ENCODE data around the gene SLC34A3.
A peak's percentile ranks its signal among the peaks of the same experiment; 100 is the strongest.

SLC34A3 gene

GRCh38 chr9:137200311-137201204 is 30.1 kb upstream of the SLC34A3 start, which contains the start of gene TPRN:
TPRN (minus strand) TSS chr9:137200741; CDS start chr9:137200711, 30 bp downstream.
- H2AFZ ChIP-seq (ENCODE audit: low read depth, low read length): no peak within 1 kb of the TSS
- H3K27me3 ChIP-seq (ENCODE audit: low read depth, low read length): no peaks in the 10 kb centered on the region
- no peak for TF ChIP-seq EZH2phosphoT487 (IDR thresholded peaks at IDR 0.05; ENCODE audit: low read depth)
- TF ChIP-seq CTCF (IDR thresholded peaks at IDR 0.05; ENCODE audit: low read depth, low read length): no peak
- no peaks in the 10 kb centered on the region; the same call in 1 of the 2 replicates for H4K20me1 ChIP-seq (ENCODE audit: insufficient read depth, low read length)
- H3K4me1 ChIP-seq (ENCODE audit: low read length): peaks cover 26% of the 10 kb centered on the region
- peaks cover 41% of the 10 kb centered on the region for H3K79me2 ChIP-seq (ENCODE audit: low read length)
- peak within 1 kb of the TSS; percentile 86 for H3K4me3 ChIP-seq (ENCODE audit: low read length)
- peak within 1 kb of the TSS; percentile 76 for H3K9ac ChIP-seq (ENCODE audit: low read length)
- no peaks in the 10 kb centered on the region for H3K36me3 ChIP-seq (replicated peaks; ENCODE audit: low read depth, low read length)
- no peaks in the 10 kb centered on the region for H3K9me3 ChIP-seq (ENCODE audit: insufficient read depth, low read length)
- peak within 1 kb of the TSS; percentile 91 for H3K4me2 ChIP-seq (ENCODE audit: low read length)
- peak within 1 kb of the TSS; percentile 60 for H3K27ac ChIP-seq (ENCODE audit: low read length)

GRCh38 chr9:137201205-137201868 is 29.4 kb upstream of the SLC34A3 start:
- Histone ChIP-seq H3K4me2 (ENCODE audit: low read length) (peak overlapping the region; percentile 91), H3K27me3 (ENCODE audit: low read depth, low read length) (no peaks in the 10 kb centered on the region), H2AFZ (ENCODE audit: low read depth, low read length) (no peak overlapping the region), H3K9me3 (ENCODE audit: insufficient read depth, low read length) (no peaks in the 10 kb centered on the region), H4K20me1 (ENCODE audit: insufficient read depth, low read length) (no peaks in the 10 kb centered on the region; the same call in 1 of the 2 replicates), H3K36me3 (replicated peaks; ENCODE audit: low read depth, low read length) (no peaks in the 10 kb centered on the region), H3K4me1 (ENCODE audit: low read length) (peaks cover 29% of the 10 kb centered on the region), H3K79me2 (ENCODE audit: low read length) (peaks cover 49% of the 10 kb centered on the region), H3K4me3 (ENCODE audit: low read length) (peak overlapping the region; percentile 84), H3K9ac (ENCODE audit: low read length) (peak overlapping the region; percentile 76), H3K27ac (ENCODE audit: low read length) (peak overlapping the region; percentile 60)
- TF ChIP-seq CTCF (IDR thresholded peaks at IDR 0.05; ENCODE audit: low read depth, low read length) (no peak), EZH2phosphoT487 (IDR thresholded peaks at IDR 0.05; ENCODE audit: low read depth) (no peak)

GRCh38 chr9:137202966-137203365 is 27.7 kb upstream of the SLC34A3 start:
- Histone ChIP-seq H3K9me3 (ENCODE audit: insufficient read depth, low read length) (no peaks in the 10 kb centered on the region), H3K27me3 (ENCODE audit: low read depth, low read length) (no peaks in the 10 kb centered on the region), H3K27ac (ENCODE audit: low read length) (no peak overlapping the region), H3K4me1 (ENCODE audit: low read length) (peaks cover 33% of the 10 kb centered on the region), H3K36me3 (replicated peaks; ENCODE audit: low read depth, low read length) (no peaks in the 10 kb centered on the region), H3K4me2 (ENCODE audit: low read length) (no peak overlapping the region), H3K79me2 (ENCODE audit: low read length) (peaks cover 60% of the 10 kb centered on the region), H2AFZ (ENCODE audit: low read depth, low read length) (no peak overlapping the region), H3K9ac (ENCODE audit: low read length) (no peak overlapping the region), H4K20me1 (ENCODE audit: insufficient read depth, low read length) (no peaks in the 10 kb centered on the region; the same call in 1 of the 2 replicates), H3K4me3 (ENCODE audit: low read length) (no peak overlapping the region)
- TF ChIP-seq EZH2phosphoT487 (IDR thresholded peaks at IDR 0.05; ENCODE audit: low read depth) (no peak), CTCF (IDR thresholded peaks at IDR 0.05; ENCODE audit: low read depth, low read length) (no peak)

GRCh38 chr9:137204731-137205125 is 26.0 kb upstream of the SLC34A3 start:
- H2AFZ ChIP-seq (ENCODE audit: low read depth, low read length): no peak overlapping the region

More at GRCh38 chr9:137204731-137205125, 26.0 kb upstream of the SLC34A3 start:
- 0 out of 2 replicates have a peak overlapping the region, but pooled peaks have one; percentile 30 for H3K27ac ChIP-seq (ENCODE audit: low read length)
- peaks cover 60% of the 10 kb centered on the region for H3K79me2 ChIP-seq (ENCODE audit: low read length)
- H3K9ac ChIP-seq (ENCODE audit: low read length): peak overlapping the region; percentile 83
- H3K27me3 ChIP-seq (ENCODE audit: low read depth, low read length): no peaks in the 10 kb centered on the region
- H4K20me1 ChIP-seq (ENCODE audit: insufficient read depth, low read length): no peaks in the 10 kb centered on the region; the same call in 1 of the 2 replicates
- peaks cover 29% of the 10 kb centered on the region for H3K4me1 ChIP-seq (ENCODE audit: low read length)
- H3K4me2 ChIP-seq (ENCODE audit: low read length): peak overlapping the region; percentile 95
- H3K36me3 ChIP-seq (replicated peaks; ENCODE audit: low read depth, low read length): no peaks in the 10 kb centered on the region
- no peak for TF ChIP-seq CTCF (IDR thresholded peaks at IDR 0.05; ENCODE audit: low read depth, low read length)
- no peak for TF ChIP-seq EZH2phosphoT487 (IDR thresholded peaks at IDR 0.05; ENCODE audit: low read depth)
- H3K9me3 ChIP-seq (ENCODE audit: insufficient read depth, low read length): no peaks in the 10 kb centered on the region
- peak overlapping the region; percentile 93 for H3K4me3 ChIP-seq (ENCODE audit: low read length)

All from OCI-LY3 (cell line).